H9 (cell line): ENCODE measurements around the gene LRP5. TPM values are rescaled to one million over a fixed set of nuclear protein-coding genes. Genes with fewer than 3 reads are reported as not detected.
A peak's percentile ranks its signal among the peaks of the same experiment; 100 is the strongest.

ENCODE experiments used
- DNase-seq: peaks from one replicate; pipeline ENCODE4 v3.0.0-alpha.2; 2017
- H2AFZ ChIP-seq: one replicate; pipeline ENCODE4 v1.6.1; 2013; ENCODE audit warnings: mild to moderate bottlenecking, low read length, control low read depth, moderate library complexity
- H2AK5ac ChIP-seq: 2 replicates; pipeline ENCODE4 v1.6.1; 2013; ENCODE audit warnings: low read length, control low read depth, mixed read lengths; ENCODE audit not compliant: insufficient read length
- H2BK120ac ChIP-seq: one replicate; pipeline ENCODE4 v1.6.1; 2013; ENCODE audit warnings: low read depth, mild to moderate bottlenecking, low read length, control low read depth, inconsistent platforms; ENCODE audit not compliant: poor library complexity, severe bottlenecking
- H2BK12ac ChIP-seq: 2 replicates; pipeline ENCODE4 v1.6.1; 2013; ENCODE audit warnings: low read length, control low read depth, mixed read lengths, low read depth; ENCODE audit not compliant: insufficient read length
- H2BK15ac ChIP-seq: 2 replicates; pipeline ENCODE4 v1.6.1; 2013; ENCODE audit warnings: low read depth, low read length, control low read depth
- H2BK20ac ChIP-seq: one replicate; pipeline ENCODE4 v1.6.1; 2013; ENCODE audit warnings: low read depth, mild to moderate bottlenecking, low read length, control low read depth, inconsistent platforms; ENCODE audit not compliant: poor library complexity, severe bottlenecking
- H2BK5ac ChIP-seq: 2 replicates; pipeline ENCODE4 v1.6.1; 2013; ENCODE audit warnings: low read length, control low read depth, mixed read lengths; ENCODE audit not compliant: insufficient read length
- H3K14ac ChIP-seq: 2 replicates; pipeline ENCODE4 v1.6.1; 2013; ENCODE audit warnings: low read length, control low read depth; ENCODE audit not compliant: insufficient read depth
- H3K18ac ChIP-seq: 2 replicates; pipeline ENCODE4 v1.6.1; 2013; ENCODE audit warnings: low read depth, mild to moderate bottlenecking, mixed read lengths, low read length, control low read depth; ENCODE audit not compliant: insufficient read length
- H3K23ac ChIP-seq: 2 replicates; pipeline ENCODE4 v1.6.1; 2013; ENCODE audit warnings: low read length, control low read depth, mixed read lengths, low read depth; ENCODE audit not compliant: insufficient read length
- H3K23me2 ChIP-seq: 2 replicates; pipeline ENCODE4 v1.6.1; 2013; ENCODE audit warnings: low read depth, mild to moderate bottlenecking, mixed read lengths, low read length, control low read depth; ENCODE audit not compliant: insufficient read length, poor library complexity, severe bottlenecking
- H3K27ac ChIP-seq: 2 replicates; pipeline ENCODE4 v1.5.1; 2013; ENCODE audit warnings: low read length, control low read depth, mixed read lengths, low read depth; ENCODE audit not compliant: insufficient read length
- H3K27me3 ChIP-seq: 2 replicates; pipeline ENCODE4 v1.6.1; 2013; ENCODE audit warnings: low read length, control low read depth, inconsistent platforms; ENCODE audit not compliant: insufficient read depth
- H3K4ac ChIP-seq: 2 replicates; pipeline ENCODE4 v1.6.1; 2013; ENCODE audit warnings: low read depth, mild to moderate bottlenecking, control low read depth, inconsistent platforms, low read length, moderate library complexity
- H3K4me1 ChIP-seq: 2 replicates; pipeline ENCODE4 v1.6.1; 2013; ENCODE audit warnings: low read length, control low read depth, inconsistent platforms; ENCODE audit not compliant: insufficient read depth
- H3K4me2 ChIP-seq: 2 replicates; pipeline ENCODE4 v1.6.1; 2013; ENCODE audit warnings: low read length, control low read depth, mixed read lengths; ENCODE audit not compliant: insufficient read length, insufficient read depth
- H3K56ac ChIP-seq: 2 replicates; pipeline ENCODE4 v1.6.1; 2013; ENCODE audit warnings: low read depth, mild to moderate bottlenecking, mixed read lengths, low read length, control low read depth; ENCODE audit not compliant: insufficient read length
- H3K79me1 ChIP-seq: 2 replicates; pipeline ENCODE4 v1.6.1; 2013; ENCODE audit warnings: low read depth, mild to moderate bottlenecking, moderate library complexity, low read length, control low read depth, inconsistent platforms; ENCODE audit not compliant: insufficient read depth, poor library complexity, severe bottlenecking
- H3K79me2 ChIP-seq: 2 replicates; pipeline ENCODE4 v1.6.1; 2013; ENCODE audit warnings: low read length, control low read depth, inconsistent platforms; ENCODE audit not compliant: insufficient read depth
- H3K9ac ChIP-seq: 2 replicates; pipeline ENCODE4 v1.6.1; 2013; ENCODE audit warnings: low read length, control low read depth, mixed read lengths; ENCODE audit not compliant: insufficient read length; ENCODE audit errors: extremely low read depth
- H3K9me3 ChIP-seq: one replicate; pipeline ENCODE4 v1.6.1; 2013; ENCODE audit warnings: low read depth, low read length, inconsistent platforms; ENCODE audit not compliant: control insufficient read depth
- H3T11ph ChIP-seq: one replicate; pipeline ENCODE4 v1.6.1; 2013; ENCODE audit warnings: mild to moderate bottlenecking, low read length, control low read depth, inconsistent platforms
- H4K20me1 ChIP-seq: one replicate; pipeline ENCODE4 v1.6.1; 2013; ENCODE audit not compliant: control insufficient read depth, insufficient read length, insufficient read depth
- H4K5ac ChIP-seq: 2 replicates; pipeline ENCODE4 v1.6.1; 2013; ENCODE audit warnings: low read depth, mild to moderate bottlenecking, mixed read lengths, low read length, control low read depth; ENCODE audit not compliant: insufficient read length
- H4K8ac ChIP-seq: replicated peaks from 2 replicates; pipeline ENCODE4 v1.6.1; 2013; ENCODE audit warnings: low read length, control low read depth, mixed read lengths, low read depth; ENCODE audit not compliant: insufficient read length
- H4K91ac ChIP-seq: 2 replicates; pipeline ENCODE4 v1.6.1; 2013; ENCODE audit warnings: low read depth, mild to moderate bottlenecking, moderate library complexity, mixed read lengths, low read length, control low read depth; ENCODE audit not compliant: insufficient read length
- H3K27ac Mint-ChIP-seq, 3 experiments: 2 replicates in 2 of 3; 3 replicates in 1 of 3; pipeline ENCODE4 v1.8.0; 2020 to 2021; ENCODE audit warnings: mixed read lengths in 3 of 3, mild to moderate bottlenecking in 1 of 3, moderate library complexity in 1 of 3
- H3K27me3 Mint-ChIP-seq: 2 replicates; pipeline ENCODE4 v1.8.0; 2021; ENCODE audit warnings: low read depth, mild to moderate bottlenecking, moderate library complexity, mixed read lengths
- H3K36me3 Mint-ChIP-seq, 3 experiments: 2 replicates in 2 of 3; 3 replicates in 1 of 3; pipeline ENCODE4 v1.8.0; 2020 to 2021; ENCODE audit warnings: low read depth in 3 of 3, mixed read lengths in 3 of 3; ENCODE audit not compliant: insufficient read depth in 1 of 3
- H3K4me1 Mint-ChIP-seq, 2 experiments: 2 replicates each; pipeline ENCODE4 v1.8.0; 2020; ENCODE audit warnings: mixed read lengths in 2 of 2
- H3K4me3 Mint-ChIP-seq, 2 experiments: 2 replicates in 1 of 2; 3 replicates in 1 of 2; pipeline ENCODE4 v1.8.0; 2020 to 2021; ENCODE audit warnings: mild to moderate bottlenecking in 2 of 2, mixed read lengths in 2 of 2, moderate library complexity in 1 of 2
- H3K9me3 Mint-ChIP-seq, 2 experiments: 2 replicates in 1 of 2; 3 replicates in 1 of 2; pipeline ENCODE4 v1.8.0; 2020; ENCODE audit warnings: mild to moderate bottlenecking in 2 of 2, mixed read lengths in 2 of 2, moderate library complexity in 1 of 2
- CTCF ChIP-seq: fragments of 200-600 bp; sonication (generic); conservative IDR thresholded peaks from 3 replicates; pipeline ENCODE4 v1.8.0; 2021; ENCODE audit warnings: antibody characterized with exemption, mild to moderate bottlenecking
- WGBS: extraction: QIAGEN DNeasy Blood & Tissue Kit; methylation state at CpG from one replicate; pipeline ENCODE4 v1.1.7; 2013; ENCODE audit warnings: missing lambda C conversion rate, low lambda C conversion rate, mixed read lengths; ENCODE audit not compliant: insufficient read length; ENCODE audit errors: extremely low coverage; 5-methylcytosine and 5-hydroxymethylcytosine counted together
- total RNA-seq: library from RNA; stranded (reverse); gene quantifications from 2 replicates; pipeline ENCODE4 v1.2.1, GENCODE V29; 2021

The LRP5 gene
- total RNA-seq, 1 experiment from 2014 or later = 38.4 TPM

GRCh38 chr11:68371171-68372041 lies 59.0 kb downstream of the LRP5 start:
- WGBS = no CpG with 5 or more reads among the region's 35 CpGs
- Mint-ChIP-seq H3K4me3 (no peak overlapping the region), H3K9me3 (0 out of 5 replicates have a peak, but pooled peaks cover 0 to 6% of the 10 kb centered on the region in 2 experiments)

More at GRCh38 chr11:68371171-68372041, 59.0 kb downstream of the LRP5 start:
- Histone ChIP-seq H4K5ac (no peak overlapping the region), H3K79me1 (no peaks in the 10 kb centered on the region), H3K79me2 (no peaks in the 10 kb centered on the region), H4K91ac (no peak overlapping the region), H4K20me1 (no peaks in the 10 kb centered on the region), H2AFZ (no peak overlapping the region), H3K4me1 (no peaks in the 10 kb centered on the region), H2BK20ac (no peak overlapping the region), H3K14ac (no peak overlapping the region), H3K27me3 (no peaks in the 10 kb centered on the region), H2BK15ac (no peak overlapping the region), H3K27ac (no peak overlapping the region), H3T11ph (no peak overlapping the region), H3K23ac (no peak overlapping the region), H4K8ac (no peak overlapping the region), H3K9ac (no peak overlapping the region), H2AK5ac (no peak overlapping the region), H3K23me2 (no peaks in the 10 kb centered on the region), H3K4me2 (no peak overlapping the region), H3K4ac (no peak overlapping the region), H3K18ac (no peak overlapping the region), H3K56ac (no peak overlapping the region), H2BK5ac (no peak overlapping the region), H2BK12ac (no peak overlapping the region), H3K9me3 (no peaks in the 10 kb centered on the region), H2BK120ac (no peak overlapping the region)
- no peak for TF ChIP-seq CTCF
- Mint-ChIP-seq H3K27ac (peak overlapping the region in 2 of 3 experiments; percentile 45 to 77; a peak in 4 of 7 replicates), H3K4me1 (peaks cover 0 to 6% of the 10 kb centered on the region in 2 experiments; a peak in 1 of 4 replicates), H3K27me3 (no peaks in the 10 kb centered on the region; the same call in 1 of the 2 replicates), H3K36me3 (peaks cover 25 to 37% (median 32%) of the 10 kb centered on the region in 3 experiments; a peak in 6 of 7 replicates)
- DNase-seq = no peak
